Liver (tissue), 9 donors: ENCODE data around the gene PRICKLE3. TPM values are rescaled to one million over a fixed set of nuclear protein-coding genes. Genes with fewer than 3 reads are reported as not detected.

ENCODE experiments used
- DNase-seq: peaks from one replicate; pipeline ENCODE4 v3.0.0-alpha.2; 2017; ENCODE audit warnings: low spot score
- H3K27ac ChIP-seq, 2 donors: one replicate each; pipeline ENCODE4 v1.7.0; 2013; ENCODE audit warnings: inconsistent platforms in 2 of 2, low read length in 2 of 2, control low read depth in 1 of 2, low read depth in 1 of 2, mild to moderate bottlenecking in 1 of 2
- H3K27me3 ChIP-seq, 4 donors: one replicate each; pipeline versions ENCODE4 v1.6.1 to v1.7.0; 2013; ENCODE audit warnings: low read length in 3 of 4, inconsistent platforms in 1 of 4, mild to moderate bottlenecking in 1 of 4, moderate library complexity in 1 of 4; ENCODE audit not compliant: control insufficient read depth in 4 of 4, insufficient read depth in 4 of 4
- H3K36me3 ChIP-seq, 4 donors: one replicate each; pipeline versions ENCODE4 v1.6.1 to v1.7.0; 2013; ENCODE audit warnings: low read length in 3 of 4, mild to moderate bottlenecking in 3 of 4, low read depth in 1 of 4, moderate library complexity in 1 of 4; ENCODE audit not compliant: control insufficient read depth in 4 of 4, insufficient read depth in 3 of 4
- H3K4me1 ChIP-seq, 4 donors: one replicate each; pipeline versions ENCODE4 v1.6.1 to v1.7.0; 2013; ENCODE audit warnings: low read length in 3 of 4, mild to moderate bottlenecking in 3 of 4, moderate library complexity in 1 of 4; ENCODE audit not compliant: control insufficient read depth in 4 of 4, insufficient read depth in 4 of 4
- H3K4me3 ChIP-seq, 3 donors: one replicate each; pipeline versions ENCODE4 v1.6.1 to v1.7.0; 2013; ENCODE audit warnings: low read length in 3 of 3, control low read depth in 1 of 3, low read depth in 1 of 3, mild to moderate bottlenecking in 1 of 3
- H3K9ac ChIP-seq, 2 donors: one replicate each; pipeline ENCODE4 v1.7.0; 2013; ENCODE audit warnings: low read length in 2 of 2, mild to moderate bottlenecking in 2 of 2, moderate library complexity in 2 of 2, control low read depth in 1 of 2, low read depth in 1 of 2
- H3K9me3 ChIP-seq, 4 donors: one replicate each; pipeline versions ENCODE4 v1.6.1 to v1.7.0; 2013; ENCODE audit warnings: low read length in 3 of 4; ENCODE audit not compliant: control insufficient read depth in 4 of 4
- EGR1 ChIP-seq, 2 donors: IDR thresholded peaks; 2 replicates each; pipeline ENCODE4 v1.6.1; 2016 to 2018; ENCODE audit warnings: antibody characterized with exemption in 2 of 2, low read depth in 2 of 2
- FOXA2 ChIP-seq: IDR thresholded peaks from 2 replicates; pipeline ENCODE4 v1.6.1; 2016; ENCODE audit warnings: antibody characterized with exemption
- GABPA ChIP-seq, 2 donors: IDR thresholded peaks in 1 of 2; conservative IDR thresholded peaks in 1 of 2; 2 replicates each; pipeline ENCODE4 v1.6.1; 2016; ENCODE audit warnings: antibody characterized with exemption in 2 of 2, mild to moderate bottlenecking in 1 of 2, moderate library complexity in 1 of 2
- HNF4A ChIP-seq, 2 donors: conservative IDR thresholded peaks; 2 replicates each; pipeline ENCODE4 v1.6.1; 2016; ENCODE audit warnings: antibody characterized with exemption in 2 of 2, mild to moderate bottlenecking in 2 of 2
- HNF4G ChIP-seq: IDR thresholded peaks from 2 replicates; pipeline ENCODE4 v1.6.1; 2016; ENCODE audit warnings: antibody characterized with exemption
- JUND ChIP-seq, 2 donors: IDR thresholded peaks; 2 replicates each; pipeline ENCODE4 v1.6.1; 2016; ENCODE audit warnings: antibody characterized with exemption in 2 of 2
- NR2F2 ChIP-seq: IDR thresholded peaks from 2 replicates; pipeline ENCODE4 v1.6.1; 2016; ENCODE audit warnings: antibody characterized with exemption
- RXRA ChIP-seq, 2 donors: IDR thresholded peaks; 2 replicates each; pipeline ENCODE4 v1.6.1; 2017 to 2018; ENCODE audit warnings: antibody characterized with exemption in 2 of 2, mild to moderate bottlenecking in 1 of 2
- TAF1 ChIP-seq: conservative IDR thresholded peaks from 2 replicates; pipeline ENCODE4 v1.6.1; 2016; ENCODE audit warnings: antibody characterized with exemption, mild to moderate bottlenecking
- YY1 ChIP-seq: IDR thresholded peaks from 2 replicates; pipeline ENCODE4 v1.6.1; 2016; ENCODE audit warnings: antibody characterized with exemption, mild to moderate bottlenecking
- whole genome bisulfite sequencing: extraction: QIAGEN DNeasy Blood & Tissue Kit; methylation state at CpG from one replicate; pipeline ENCODE4 v1.1.7; 2013; 5-methylcytosine and 5-hydroxymethylcytosine counted together
- polyA plus RNA-seq, 2 donors: library from polyadenylated mRNA; stranded (reverse) in 1 of 2; unstranded in 1 of 2; fragments of 200-250 nt in 1 of 2; fragments of >200 nt in 1 of 2; fragmentation: Nextera tagmentation in 1 of 2; extraction: Ambion mirVana in 1 of 2; gene quantifications; one replicate each; pipeline versions ENCODE4 v1.2.1 to v1.2.3, GENCODE V29; 2013 to 2015
- total RNA-seq, 2 donors: library from RNA; depleted of rRNA; stranded (reverse); fragments of >200 nt; gene quantifications; one replicate each; pipeline ENCODE4 v1.2.3, GENCODE V29; 2014
- TF ChIP-seq, protein P1 (sequence below): IDR thresholded peaks from 2 replicates; pipeline ENCODE4 v1.6.1; 2016; ENCODE audit warnings: antibody characterized with exemption
- TF ChIP-seq, protein P2 (sequence below): fragments of 150-350 bp; IDR thresholded peaks from 2 replicates; pipeline ENCODE4 v1.5.1; 2017; ENCODE audit warnings: improper control_type of control experiment, low read depth, low read length; ENCODE audit not compliant: missing input control
- TF ChIP-seq, protein P3 (sequence below): IDR thresholded peaks from 2 replicates; pipeline ENCODE4 v1.6.1; 2016; ENCODE audit warnings: antibody characterized with exemption
- TF ChIP-seq, protein P4 (sequence below): IDR thresholded peaks from 2 replicates; pipeline ENCODE4 v1.6.1; 2016; ENCODE audit warnings: antibody characterized with exemption
- TF ChIP-seq, protein P5 (sequence below): IDR thresholded peaks from 2 replicates; pipeline ENCODE4 v1.6.1; 2016; ENCODE audit warnings: antibody characterized with exemption, mild to moderate bottlenecking
- donor health status: healthy.
- donor health status: healthy.
- donor health status: healthy.
- donor health status: healthy.
- donor health status: healthy.

Gene PRICKLE3
- total and polyA plus RNA-seq, 4 donors = 2.1 to 6.5 (median 2.9) TPM

DNA sequence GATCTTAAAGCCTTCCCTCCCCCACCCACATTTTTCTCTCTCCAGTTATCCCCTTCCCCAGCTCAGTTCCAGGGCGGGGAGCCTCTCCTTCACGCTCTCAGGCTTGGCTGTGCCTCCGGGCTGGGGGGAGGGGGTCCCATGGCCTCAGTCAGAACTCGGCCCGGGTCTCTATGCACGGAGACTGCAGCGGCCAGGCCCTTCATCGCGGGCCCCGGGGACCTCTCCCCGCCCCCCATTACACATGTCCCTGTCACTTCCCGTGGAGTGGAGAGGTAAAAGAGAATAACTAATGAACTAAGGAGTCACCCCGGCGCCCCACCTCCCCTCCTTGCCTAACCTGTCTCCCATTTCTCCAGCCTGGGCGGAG lies 838 bp upstream of the PRICKLE3 start:
- H3K9me3 ChIP-seq = no peaks in the 10 kb centered on the region
- peak overlapping the region; percentile 82 to 88 for H3K27ac ChIP-seq
- no peak for TF ChIP-seq EGR1 (IDR thresholded peaks at IDR 0.05; ENCODE audit: low read depth in 2 of 2)
- TF ChIP-seq, protein P1, sequence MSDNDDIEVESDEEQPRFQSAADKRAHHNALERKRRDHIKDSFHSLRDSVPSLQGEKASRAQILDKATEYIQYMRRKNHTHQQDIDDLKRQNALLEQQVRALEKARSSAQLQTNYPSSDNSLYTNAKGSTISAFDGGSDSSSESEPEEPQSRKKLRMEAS = no peak
- TF ChIP-seq, protein P2, sequence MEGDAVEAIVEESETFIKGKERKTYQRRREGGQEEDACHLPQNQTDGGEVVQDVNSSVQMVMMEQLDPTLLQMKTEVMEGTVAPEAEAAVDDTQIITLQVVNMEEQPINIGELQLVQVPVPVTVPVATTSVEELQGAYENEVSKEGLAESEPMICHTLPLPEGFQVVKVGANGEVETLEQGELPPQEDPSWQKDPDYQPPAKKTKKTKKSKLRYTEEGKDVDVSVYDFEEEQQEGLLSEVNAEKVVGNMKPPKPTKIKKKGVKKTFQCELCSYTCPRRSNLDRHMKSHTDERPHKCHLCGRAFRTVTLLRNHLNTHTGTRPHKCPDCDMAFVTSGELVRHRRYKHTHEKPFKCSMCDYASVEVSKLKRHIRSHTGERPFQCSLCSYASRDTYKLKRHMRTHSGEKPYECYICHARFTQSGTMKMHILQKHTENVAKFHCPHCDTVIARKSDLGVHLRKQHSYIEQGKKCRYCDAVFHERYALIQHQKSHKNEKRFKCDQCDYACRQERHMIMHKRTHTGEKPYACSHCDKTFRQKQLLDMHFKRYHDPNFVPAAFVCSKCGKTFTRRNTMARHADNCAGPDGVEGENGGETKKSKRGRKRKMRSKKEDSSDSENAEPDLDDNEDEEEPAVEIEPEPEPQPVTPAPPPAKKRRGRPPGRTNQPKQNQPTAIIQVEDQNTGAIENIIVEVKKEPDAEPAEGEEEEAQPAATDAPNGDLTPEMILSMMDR = no peak
- TF ChIP-seq JUND (IDR thresholded peaks at IDR 0.05) = no peak
- H3K27me3 ChIP-seq = no peaks in the 10 kb centered on the region
- DNase-seq = no peak
- WGBS = 77% methylated on average over 15 of the region's 15 CpGs
- H3K4me3 ChIP-seq = no peak overlapping the region
- peaks cover 2 to 10% (median 6%) of the 10 kb centered on the region in 4 donors for H3K4me1 ChIP-seq
- no peak overlapping the region for H3K9ac ChIP-seq
- H3K36me3 ChIP-seq = peaks cover 0 to 3% (median 0%) of the 10 kb centered on the region in 4 donors

DNA sequence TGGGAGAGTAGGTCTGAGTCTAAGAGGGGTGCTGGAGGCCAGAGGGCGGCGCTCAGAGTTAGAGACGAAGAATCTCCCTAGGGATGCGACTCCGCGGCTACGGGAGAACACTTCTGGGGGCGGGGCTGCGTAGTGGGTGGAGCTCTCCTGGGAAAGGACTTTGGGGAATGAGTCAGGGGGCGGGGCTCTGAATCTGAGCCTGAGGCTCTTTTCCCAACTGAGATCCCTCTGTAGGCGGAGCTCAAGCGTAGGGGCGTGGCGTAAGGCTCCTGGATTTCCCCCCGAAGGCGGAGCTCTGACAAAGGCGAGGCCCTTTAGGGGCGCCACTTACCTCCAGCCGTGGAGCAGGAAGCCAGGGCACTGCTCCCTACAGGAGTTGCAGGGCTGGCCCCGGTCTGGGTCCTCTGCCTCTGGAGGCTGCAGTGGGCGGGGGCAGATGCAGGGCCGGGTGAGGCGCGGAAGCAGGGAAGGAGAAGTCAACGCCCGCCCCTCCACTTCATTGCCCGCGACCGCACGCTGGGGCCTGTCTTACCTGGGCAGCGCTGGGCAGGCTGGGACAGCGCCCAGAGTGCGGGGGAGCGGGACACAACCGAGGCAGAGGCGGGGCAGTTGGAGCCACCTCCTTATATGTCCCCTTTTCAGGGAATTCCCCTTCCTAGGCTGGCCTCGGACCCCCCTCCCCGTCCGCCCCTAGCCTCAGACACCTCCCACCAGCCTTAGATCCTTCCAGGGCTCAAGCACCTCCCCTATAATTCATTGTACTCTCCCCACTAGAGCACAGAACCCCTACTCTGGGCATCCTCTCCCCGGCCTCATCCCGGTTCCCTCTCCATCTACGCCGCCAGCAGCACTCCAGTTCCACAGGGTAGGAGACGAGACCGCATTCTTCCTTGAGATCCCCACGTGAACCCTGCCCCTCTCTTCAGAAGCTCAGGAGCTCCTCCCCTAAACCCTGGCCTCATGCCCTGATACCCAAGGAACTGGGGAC lies 1.6 kb downstream of the PRICKLE3 start:
- Histone ChIP-seq H3K4me1 (peaks cover 2 to 4% (median 3%) of the 10 kb centered on the region in 4 donors), H3K27ac (peak overlapping the region in 1 of 2 donors; percentile 37), H3K4me3 (peak overlapping the region in 1 of 3 donors; percentile 7), H3K9ac (no peak overlapping the region), H3K27me3 (no peaks in the 10 kb centered on the region), H3K36me3 (peaks cover 0 to 10% (median 0%) of the 10 kb centered on the region in 4 donors), H3K9me3 (no peaks in the 10 kb centered on the region)
- TF ChIP-seq TAF1 (no peak), EGR1 (IDR thresholded peaks at IDR 0.05; ENCODE audit: low read depth in 2 of 2) (no peak), NR2F2 (no peak), GABPA (IDR thresholded peaks at IDR 0.05 in 1 of 2, conservative IDR thresholded peaks at IDR 0.05 in 1 of 2) (no peak), HNF4G (no peak), YY1 (no peak), RXRA (IDR thresholded peaks at IDR 0.05) (no peak), HNF4A (conservative IDR thresholded peaks at IDR 0.05) (no peak), JUND (IDR thresholded peaks at IDR 0.05) (no peak), FOXA2 (no peak)
- TF ChIP-seq, protein P3, sequence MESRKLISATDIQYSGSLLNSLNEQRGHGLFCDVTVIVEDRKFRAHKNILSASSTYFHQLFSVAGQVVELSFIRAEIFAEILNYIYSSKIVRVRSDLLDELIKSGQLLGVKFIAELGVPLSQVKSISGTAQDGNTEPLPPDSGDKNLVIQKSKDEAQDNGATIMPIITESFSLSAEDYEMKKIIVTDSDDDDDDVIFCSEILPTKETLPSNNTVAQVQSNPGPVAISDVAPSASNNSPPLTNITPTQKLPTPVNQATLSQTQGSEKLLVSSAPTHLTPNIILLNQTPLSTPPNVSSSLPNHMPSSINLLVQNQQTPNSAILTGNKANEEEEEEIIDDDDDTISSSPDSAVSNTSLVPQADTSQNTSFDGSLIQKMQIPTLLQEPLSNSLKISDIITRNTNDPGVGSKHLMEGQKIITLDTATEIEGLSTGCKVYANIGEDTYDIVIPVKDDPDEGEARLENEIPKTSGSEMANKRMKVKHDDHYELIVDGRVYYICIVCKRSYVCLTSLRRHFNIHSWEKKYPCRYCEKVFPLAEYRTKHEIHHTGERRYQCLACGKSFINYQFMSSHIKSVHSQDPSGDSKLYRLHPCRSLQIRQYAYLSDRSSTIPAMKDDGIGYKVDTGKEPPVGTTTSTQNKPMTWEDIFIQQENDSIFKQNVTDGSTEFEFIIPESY = no peak
- TF ChIP-seq, protein P4, sequence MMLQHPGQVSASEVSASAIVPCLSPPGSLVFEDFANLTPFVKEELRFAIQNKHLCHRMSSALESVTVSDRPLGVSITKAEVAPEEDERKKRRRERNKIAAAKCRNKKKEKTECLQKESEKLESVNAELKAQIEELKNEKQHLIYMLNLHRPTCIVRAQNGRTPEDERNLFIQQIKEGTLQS = no peak
- TF ChIP-seq, protein P1 = no peak
- TF ChIP-seq, protein P5, sequence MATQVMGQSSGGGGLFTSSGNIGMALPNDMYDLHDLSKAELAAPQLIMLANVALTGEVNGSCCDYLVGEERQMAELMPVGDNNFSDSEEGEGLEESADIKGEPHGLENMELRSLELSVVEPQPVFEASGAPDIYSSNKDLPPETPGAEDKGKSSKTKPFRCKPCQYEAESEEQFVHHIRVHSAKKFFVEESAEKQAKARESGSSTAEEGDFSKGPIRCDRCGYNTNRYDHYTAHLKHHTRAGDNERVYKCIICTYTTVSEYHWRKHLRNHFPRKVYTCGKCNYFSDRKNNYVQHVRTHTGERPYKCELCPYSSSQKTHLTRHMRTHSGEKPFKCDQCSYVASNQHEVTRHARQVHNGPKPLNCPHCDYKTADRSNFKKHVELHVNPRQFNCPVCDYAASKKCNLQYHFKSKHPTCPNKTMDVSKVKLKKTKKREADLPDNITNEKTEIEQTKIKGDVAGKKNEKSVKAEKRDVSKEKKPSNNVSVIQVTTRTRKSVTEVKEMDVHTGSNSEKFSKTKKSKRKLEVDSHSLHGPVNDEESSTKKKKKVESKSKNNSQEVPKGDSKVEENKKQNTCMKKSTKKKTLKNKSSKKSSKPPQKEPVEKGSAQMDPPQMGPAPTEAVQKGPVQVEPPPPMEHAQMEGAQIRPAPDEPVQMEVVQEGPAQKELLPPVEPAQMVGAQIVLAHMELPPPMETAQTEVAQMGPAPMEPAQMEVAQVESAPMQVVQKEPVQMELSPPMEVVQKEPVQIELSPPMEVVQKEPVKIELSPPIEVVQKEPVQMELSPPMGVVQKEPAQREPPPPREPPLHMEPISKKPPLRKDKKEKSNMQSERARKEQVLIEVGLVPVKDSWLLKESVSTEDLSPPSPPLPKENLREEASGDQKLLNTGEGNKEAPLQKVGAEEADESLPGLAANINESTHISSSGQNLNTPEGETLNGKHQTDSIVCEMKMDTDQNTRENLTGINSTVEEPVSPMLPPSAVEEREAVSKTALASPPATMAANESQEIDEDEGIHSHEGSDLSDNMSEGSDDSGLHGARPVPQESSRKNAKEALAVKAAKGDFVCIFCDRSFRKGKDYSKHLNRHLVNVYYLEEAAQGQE = no peak
- TF ChIP-seq, protein P2 = no peak
- 65% methylated on average over 46 of the region's 46 CpGs for WGBS
- DNase-seq = peak; percentile 63
